Psoas muscle (tissue), 8 donors: ENCODE measurements around the gene TREML4. TPM values are rescaled to one million over a fixed set of nuclear protein-coding genes. Genes with fewer than 3 reads are reported as not detected.

Experiments
- ATAC-seq, 4 donors: fragments of 200-7000 bp; cut with Tn5 transposase; one replicate each; pipeline ENCODE4 v1.9.1; 2020; ENCODE audit warnings: moderate library complexity in 3 of 4, mild to moderate bottlenecking in 2 of 4
- DNase-seq, 2 donors: peaks; one replicate each; pipeline ENCODE4 v3.0.0-alpha.2; 2020
- H3K27ac ChIP-seq: fragments of 200-600 bp; one replicate; pipeline ENCODE4 v1.8.0; 2022
- H3K27me3 ChIP-seq, 3 donors: fragments of 200-600 bp in 1 of 3; one replicate each; pipeline versions ENCODE4 v1.6.1 to v1.8.0; 2013 to 2022; ENCODE audit warnings: low read length in 2 of 3, mild to moderate bottlenecking in 2 of 3, moderate library complexity in 1 of 3; ENCODE audit not compliant: insufficient read depth in 3 of 3
- H3K36me3 ChIP-seq, 2 donors: fragments of 200-600 bp in 1 of 2; one replicate each; pipeline versions ENCODE4 v1.6.1 to v1.8.0; 2013 to 2022; ENCODE audit warnings: low read depth in 1 of 2, mild to moderate bottlenecking in 1 of 2, moderate library complexity in 1 of 2; ENCODE audit not compliant: insufficient read depth in 1 of 2
- H3K4me1 ChIP-seq: fragments of 200-600 bp; one replicate; pipeline ENCODE4 v1.8.0; 2022
- H3K4me3 ChIP-seq: fragments of 200-600 bp; one replicate; pipeline ENCODE4 v1.8.0; 2022; ENCODE audit warnings: mild to moderate bottlenecking
- H3K9me3 ChIP-seq: fragments of 200-600 bp; one replicate; pipeline ENCODE4 v1.8.0; 2022
- CTCF ChIP-seq: fragments of 200-600 bp; IDR thresholded peaks from one replicate; pipeline ENCODE4 v1.8.0; 2022; ENCODE audit warnings: antibody characterized with exemption
- WGBS, 3 donors: extraction: QIAGEN DNeasy Blood & Tissue Kit; methylation state at CpG; one replicate each; pipeline versions ENCODE4 v1.1.6 to v1.1.7; 2013; 5-methylcytosine and 5-hydroxymethylcytosine counted together
- intact Hi-C, 2 donors: fragments of 100-400 bp; cut with DNase I; formaldehyde crosslinking; loops; one replicate each; pipeline versions ENCODE4 v1.11.0 to v1.14.2; 2022
- polyA plus RNA-seq, 3 donors: library from polyadenylated mRNA; stranded (reverse); fragments of 200-250 nt; gene quantifications; one replicate each; pipeline ENCODE4 v1.2.3, GENCODE V29; 2013
- total RNA-seq, 4 donors: library from RNA; stranded (reverse); fragmentation: NEBNext Ultra II Directional in 2 of 4; extraction: Animal tissue kit (Norgen Biotek cat#: 25700) in 2 of 4; gene quantifications; one replicate each; pipeline versions ENCODE4 v1.2.1 to v1.2.4, GENCODE V29; 2021 to 2023
- donor health status: healthy with polysubstance abuse.
- donor health status: DM: no; HTN: no; CAD: no; lungs with moderate emphysema.
- donor health status: Bipolar disorder and iron deficiency.
- donor health status: healthy.
- donor health status: DM: yes; HTN: yes; CAD: no.
- donor health status: DM: no; HTN: no; CAD: no.
- donor health status: DM: no; HTN: no; CAD: no.
- donor health status: DM: yes; HTN: yes; CAD: no.

The TREML4 gene
- total and polyA plus RNA-seq, 7 donors, result 0.01 TPM; not detected in 6

- 53 to 68% (median 65%) methylated on average over 3 of the region's 3 CpGs for WGBS, 3 donors
- ATAC-seq, result no peak
- no peak overlapping the region for H3K4me3 ChIP-seq
- no peaks in the 10 kb centered on the region for H3K36me3 ChIP-seq
- DNase-seq, result no peak
- H3K27ac ChIP-seq, result no peak overlapping the region
- intact Hi-C loops, result no loop called here
- no peak for TF ChIP-seq CTCF
- H3K9me3 ChIP-seq, result no peaks in the 10 kb centered on the region
- no peaks in the 10 kb centered on the region for H3K4me1 ChIP-seq
- H3K27me3 ChIP-seq, result peaks cover 0 to 5% (median 0%) of the 10 kb centered on the region in 3 donors
Observed at GRCh38 chr6:41283600-41283999, 55.5 kb downstream of the TREML4 start.

- 26 to 76% (median 53%) methylated on average over 1 of the region's 1 CpG for WGBS, 3 donors
- intact Hi-C loops, result no loop called here
- Histone ChIP-seq H3K9me3 (no peaks in the 10 kb centered on the region), H3K27ac (no peak overlapping the region), H3K27me3 (peaks cover 0 to 5% (median 0%) of the 10 kb centered on the region in 3 donors), H3K4me3 (no peak overlapping the region), H3K36me3 (no peaks in the 10 kb centered on the region), H3K4me1 (no peaks in the 10 kb centered on the region)
- ATAC-seq (no peak), DNase-seq (no peak)
- no peak for TF ChIP-seq CTCF
Observed at GRCh38 chr6:41284726-41285125, 56.6 kb downstream of the TREML4 start.

GRCh38 chr6:41286544-41287346, 58.6 kb downstream of the TREML4 start, which contains the start of gene TREM1:
TSS of gene TREM1 (minus strand) at chr6:41286682. CDS start at chr6:41286655, 27 bp downstream.
- DNase-seq (peak; percentile 26 to 65), ATAC-seq (peak; percentile 23 to 73 (median 64))
- Histone ChIP-seq H3K27ac (no peak within 1 kb of the TSS), H3K36me3 (no peaks in the 10 kb centered on the region), H3K9me3 (no peaks in the 10 kb centered on the region), H3K27me3 (peaks cover 0 to 5% (median 0%) of the 10 kb centered on the region in 3 donors), H3K4me3 (no peak within 1 kb of the TSS), H3K4me1 (no peaks in the 10 kb centered on the region)
- intact Hi-C loops, result no loop called here
- TF ChIP-seq CTCF, result no peak
- 73 to 85% (median 74%) methylated on average over 8 of the region's 8 CpGs for WGBS, 3 donors

GRCh38 chr6:41288030-41288753, 60.0 kb downstream of the TREML4 start:
- 37 to 53% (median 51%) methylated on average over 6 of the region's 6 CpGs for whole genome bisulfite sequencing, 3 donors
- intact Hi-C loops, result no loop called here
- Histone ChIP-seq H3K4me1 (no peaks in the 10 kb centered on the region), H3K4me3 (no peak overlapping the region), H3K27me3 (peaks cover 0 to under 1% (median 0%) of the 10 kb centered on the region in 3 donors), H3K27ac (no peak overlapping the region), H3K36me3 (no peaks in the 10 kb centered on the region), H3K9me3 (no peaks in the 10 kb centered on the region)
- ATAC-seq (no peak), DNase-seq (no peak)
- no peak for TF ChIP-seq CTCF

Other genes starting within 250 kb of the TREML4 start
- gene UNC5CL, start 189.1 kb upstream of the TREML4 start, total RNA-seq, result under 1 TPM; 0.14 to 0.43 (median 0.28) TPM
- under 1 TPM; 0.18 to 0.90 (median 0.33) TPM for gene UNC5CL, start 189.1 kb upstream of the TREML4 start, polyA plus RNA-seq
- under 1 TPM in 1 of 4 donors, not detected in 3; 0.27 TPM for gene TSPO2, start 185.9 kb upstream of the TREML4 start, total RNA-seq
- gene TSPO2, start 185.9 kb upstream of the TREML4 start, polyA plus RNA-seq, result not detected
- gene APOBEC2, start 175.1 kb upstream of the TREML4 start, total RNA-seq, result 100 to 1,000 TPM; 135 to 511 (median 272) TPM
- gene APOBEC2, start 175.1 kb upstream of the TREML4 start, polyA plus RNA-seq, result 100 to 1,000 TPM in 1 of 3 donors, 10 to 100 TPM in 2; 16.4 to 141 (median 80.7) TPM
- 10 to 100 TPM; 13.5 to 23.4 (median 16.6) TPM for gene OARD1, start 156.0 kb upstream of the TREML4 start, total RNA-seq
- 10 to 100 TPM; 24.6 to 74.6 (median 52.3) TPM for gene OARD1, start 156.0 kb upstream of the TREML4 start, polyA plus RNA-seq
- gene NFYA, start 155.4 kb upstream of the TREML4 start, total RNA-seq, result 10 to 100 TPM; 11.8 to 14.1 (median 13.0) TPM
- 10 to 100 TPM in 2 of 3 donors, 1 to 10 TPM in 1; 2.7 to 14.2 (median 10.4) TPM for gene NFYA, start 155.4 kb upstream of the TREML4 start, polyA plus RNA-seq
- gene TREML1, start 74.0 kb upstream of the TREML4 start, total RNA-seq, result under 1 TPM in 1 of 4 donors, not detected in 3; 0.39 TPM
- under 1 TPM in 1 of 3 donors, not detected in 2; 0.04 TPM for gene TREML1, start 74.0 kb upstream of the TREML4 start, polyA plus RNA-seq
- gene TREM2, start 65.2 kb upstream of the TREML4 start, total RNA-seq, result under 1 TPM in 3 of 4 donors, not detected in 1; 0.42 to 0.73 (median 0.49) TPM
- gene TREM2, start 65.2 kb upstream of the TREML4 start, polyA plus RNA-seq, result under 1 TPM; 0.12 to 0.38 (median 0.17) TPM
- gene TREML2, start 27.2 kb upstream of the TREML4 start, total RNA-seq, result under 1 TPM; 0.06 to 0.20 (median 0.10) TPM
- under 1 TPM in 1 of 3 donors, not detected in 2; 0.01 TPM for gene TREML2, start 27.2 kb upstream of the TREML4 start, polyA plus RNA-seq
- 1 to 10 TPM in 1 of 4 donors, under 1 TPM in 3; 0.54 to 3.0 (median 0.65) TPM for gene TREM1, start 58.3 kb downstream of the TREML4 start, total RNA-seq
- gene TREM1, start 58.3 kb downstream of the TREML4 start, polyA plus RNA-seq, result 1 to 10 TPM in 1 of 3 donors, under 1 TPM in 2; 0.21 to 4.0 (median 0.26) TPM
- not detected for gene NCR2, start 107.3 kb downstream of the TREML4 start, total RNA-seq
- not detected for gene NCR2, start 107.3 kb downstream of the TREML4 start, polyA plus RNA-seq